ENCODE measurements around the gene KRCC1.

- TF ChIP-seq, protein P1, sequence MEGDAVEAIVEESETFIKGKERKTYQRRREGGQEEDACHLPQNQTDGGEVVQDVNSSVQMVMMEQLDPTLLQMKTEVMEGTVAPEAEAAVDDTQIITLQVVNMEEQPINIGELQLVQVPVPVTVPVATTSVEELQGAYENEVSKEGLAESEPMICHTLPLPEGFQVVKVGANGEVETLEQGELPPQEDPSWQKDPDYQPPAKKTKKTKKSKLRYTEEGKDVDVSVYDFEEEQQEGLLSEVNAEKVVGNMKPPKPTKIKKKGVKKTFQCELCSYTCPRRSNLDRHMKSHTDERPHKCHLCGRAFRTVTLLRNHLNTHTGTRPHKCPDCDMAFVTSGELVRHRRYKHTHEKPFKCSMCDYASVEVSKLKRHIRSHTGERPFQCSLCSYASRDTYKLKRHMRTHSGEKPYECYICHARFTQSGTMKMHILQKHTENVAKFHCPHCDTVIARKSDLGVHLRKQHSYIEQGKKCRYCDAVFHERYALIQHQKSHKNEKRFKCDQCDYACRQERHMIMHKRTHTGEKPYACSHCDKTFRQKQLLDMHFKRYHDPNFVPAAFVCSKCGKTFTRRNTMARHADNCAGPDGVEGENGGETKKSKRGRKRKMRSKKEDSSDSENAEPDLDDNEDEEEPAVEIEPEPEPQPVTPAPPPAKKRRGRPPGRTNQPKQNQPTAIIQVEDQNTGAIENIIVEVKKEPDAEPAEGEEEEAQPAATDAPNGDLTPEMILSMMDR (conservative IDR thresholded peaks at IDR 0.05) = no peak
- no peak for TF ChIP-seq ZFX (IDR thresholded peaks at IDR 0.05)
These were observed 41.6 kb upstream of the KRCC1 start for GRCh38 chr2:88097192-88097591.
